ENCODE measurements around the gene FCRL4. TPM values are rescaled to one million over a fixed set of nuclear protein-coding genes. Genes with fewer than 3 reads are reported as not detected.

The FCRL4 gene
- total and polyA plus RNA-seq, 2 of the 4 experiments (the other 2 are of a cell fraction) = not detected

DNA sequence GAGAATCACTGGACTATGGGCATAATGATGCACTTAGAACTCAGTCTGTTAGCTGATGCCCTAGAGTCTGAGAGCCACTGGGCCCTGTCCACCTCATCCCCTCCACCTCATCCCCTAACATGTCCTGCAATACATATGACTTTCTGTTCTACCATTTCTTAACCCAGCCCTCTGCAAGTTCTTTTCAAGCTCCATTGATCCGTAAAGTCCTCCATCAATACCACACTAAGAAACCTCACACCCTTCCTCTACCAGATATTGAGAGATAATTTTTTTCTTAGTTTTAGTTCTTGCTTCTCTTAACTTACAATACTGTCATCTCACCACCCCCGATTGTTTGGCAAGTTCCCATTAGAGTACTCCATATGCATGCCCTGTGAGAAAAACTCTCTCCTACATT is 22.1 kb downstream of the FCRL4 start:
- no peak overlapping the region for H3K4me2 ChIP-seq (ENCODE audit: low read depth, low read length)
- H2BK120ac ChIP-seq (ENCODE audit: low read depth, low read length) = no peak overlapping the region
- no peak overlapping the region for H3K14ac ChIP-seq (replicated peaks; ENCODE audit: low read depth, low read length)
- no peak for DNase-seq
- H4K8ac ChIP-seq (ENCODE audit: low read depth in 2 of 2, low read length in 2 of 2) = no peak overlapping the region
- BruUV-seq (replicated peaks) = no TSS peak
- no peak overlapping the region for H3K27ac ChIP-seq (ENCODE audit: insufficient read depth, low read length)
- H3K56ac ChIP-seq (ENCODE audit: extremely low read depth, insufficient read depth, low read length) = no peak overlapping the region
- H3K4ac ChIP-seq (ENCODE audit: low read depth, low read length) = no peak overlapping the region
- no peaks in the 10 kb centered on the region for H3K9me3 ChIP-seq (ENCODE audit: control insufficient read depth, insufficient read depth, low read length)
- POLR2A ChIA-PET (ENCODE audit: unreplicated experiment) = no interaction called here
- no peaks in the 10 kb centered on the region for H3K4me1 ChIP-seq (ENCODE audit: control insufficient read depth, insufficient read depth, low read length)
- H3K18ac ChIP-seq (ENCODE audit: low read depth, low read length) = no peak overlapping the region
- no peak overlapping the region for H2BK5ac ChIP-seq (ENCODE audit: low read depth, low read length, poor library complexity, severe bottlenecking)
- no peaks in the 10 kb centered on the region for H3K79me1 ChIP-seq (ENCODE audit: low read depth in 1 of 2, low read length in 2 of 2)
- H3K36me3 ChIP-seq (ENCODE audit: control insufficient read depth, insufficient read depth, low read length) = no peaks in the 10 kb centered on the region
- no peak overlapping the region for H2AK5ac ChIP-seq (ENCODE audit: low read depth, low read length)
- in situ Hi-C loops (cut with MboI; ENCODE audit: low sequenced_read_pairs) = loop anchor here (10.0 kb wide), 1 partner anchor 559 kb away; no protein-coding TSS in a partner anchor
- no peaks in the 10 kb centered on the region for H4K20me1 ChIP-seq (ENCODE audit: insufficient read depth, low read length)
- H3K27me3 ChIP-seq (ENCODE audit: control insufficient read depth, insufficient read depth, low read length) = no peaks in the 10 kb centered on the region
- H4K91ac ChIP-seq (ENCODE audit: insufficient read depth, low read depth, low read length) = no peak overlapping the region
- H2BK15ac ChIP-seq (ENCODE audit: low read depth, low read length) = no peak overlapping the region
- dilution Hi-C loops (cut with HindIII; ENCODE audit: low sequenced_read_pairs, unreplicated experiment) = no loop called here
- H3K9ac ChIP-seq (ENCODE audit: low read depth, low read length) = no peak overlapping the region
- H2AK9ac ChIP-seq (replicated peaks; ENCODE audit: low read depth, low read length, poor library complexity) = no peak overlapping the region
- no CpG with 5 or more reads among the region's 2 CpGs for WGBS, 2 experiments (ENCODE audit: extremely low coverage in 2 of 2, insufficient read length in 1 of 2)
- ATAC-seq (ENCODE audit: low read depth) = no peak
- intact Hi-C loops (cut with micrococcal nuclease) = no loop called here
- H3K4me3 ChIP-seq (ENCODE audit: insufficient read depth, low read depth, low read length) = no peak overlapping the region
- CTCF ChIA-PET = no interaction called here
- H3K9me1 ChIP-seq (ENCODE audit: insufficient read depth, low read length) = no peaks in the 10 kb centered on the region
- H3K23ac ChIP-seq (ENCODE audit: low read depth, low read length) = no peak overlapping the region
- no peak for TF ChIP-seq NFE2L2 (IDR thresholded peaks at IDR 0.05; ENCODE audit: low read depth, low read length)
- TF ChIP-seq RCOR1 (IDR thresholded peaks at IDR 0.05; ENCODE audit: insufficient replicate concordance, low read length) = no peak
- TF ChIP-seq BHLHE40 (IDR thresholded peaks at IDR 0.05; ENCODE audit: low read depth, low read length) = no peak
- TF ChIP-seq CHD1 (IDR thresholded peaks at IDR 0.05; ENCODE audit: low read depth, low read length) = no peak
- TF ChIP-seq ELK1 (IDR thresholded peaks at IDR 0.05; ENCODE audit: borderline replicate concordance, low read depth, low read length) = no peak
- H2AFZ ChIP-seq (replicated peaks; ENCODE audit: low read length, poor library complexity) = no peak overlapping the region
- no peak overlapping the region for H4K5ac ChIP-seq (ENCODE audit: low read depth, low read length)
- no peak overlapping the region for H2BK20ac ChIP-seq (ENCODE audit: low read depth, low read length)

Data from IMR-90 (cell line).